GM21423 (cell line): ENCODE results near the gene NTMT2.
A peak's percentile ranks its signal among the peaks of the same experiment; 100 is the strongest.
"Not testable (repeated sequence)": the region's sequence is repeated elsewhere in the genome, so short reads cannot be mapped to it uniquely, and the experiment has no call there.

ENCODE experiments used
- ATAC-seq: cut with Tn5 transposase; IDR thresholded peaks from one replicate; pipeline ENCODE4 v1.9.1; 2021; ENCODE audit warnings: mild to moderate bottlenecking, moderate library complexity; ENCODE audit not compliant: unreplicated experiment

Gene NTMT2

DNA sequence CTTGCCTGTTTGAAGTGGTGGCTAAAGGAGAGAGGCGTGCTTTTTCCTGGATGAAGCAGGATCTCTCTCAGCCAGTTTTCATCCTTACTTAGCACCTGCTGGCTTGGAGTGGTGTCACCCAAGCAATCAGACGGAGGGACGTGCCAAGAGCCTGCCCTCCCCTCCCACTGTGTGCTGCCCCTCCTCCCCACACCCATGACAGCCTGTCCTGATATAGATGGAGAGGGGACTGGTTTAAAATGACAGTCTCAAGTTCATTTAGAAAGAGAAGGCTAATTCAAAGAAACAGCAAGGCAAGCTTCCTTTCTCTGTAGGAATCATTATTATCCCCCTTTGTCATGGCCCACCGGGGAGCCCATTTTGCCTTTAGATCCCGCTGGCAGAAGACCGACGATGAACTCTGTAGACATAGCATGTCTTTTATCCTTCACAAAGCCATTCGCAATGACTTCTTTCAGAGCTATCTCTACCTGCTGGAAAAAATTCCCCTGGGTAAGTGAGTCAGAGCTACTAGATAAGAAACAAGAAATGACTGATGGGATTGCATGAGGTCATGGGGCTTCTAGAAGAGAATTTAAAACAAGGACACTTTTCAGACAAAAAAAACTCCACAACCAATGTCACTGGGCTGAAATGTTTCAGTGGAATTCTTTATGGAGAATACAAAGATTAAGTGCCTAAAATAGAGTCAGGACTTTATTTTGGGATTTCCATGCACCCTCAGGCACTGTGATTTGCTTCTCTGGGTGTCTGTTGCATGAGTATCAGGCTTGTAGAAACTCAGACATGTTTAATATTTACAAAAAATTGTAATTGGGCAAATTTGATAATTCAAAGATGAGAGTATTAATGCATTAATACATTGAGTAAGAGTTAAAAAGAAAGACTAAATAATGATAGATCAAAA is at the start of gene NTMT2:
Gene NTMT2 (plus strand): TSS at position 190 of the 907 bp plus-strand sequence. CDS start 149 bp downstream, at position 339.
- no peak for ATAC-seq

DNA sequence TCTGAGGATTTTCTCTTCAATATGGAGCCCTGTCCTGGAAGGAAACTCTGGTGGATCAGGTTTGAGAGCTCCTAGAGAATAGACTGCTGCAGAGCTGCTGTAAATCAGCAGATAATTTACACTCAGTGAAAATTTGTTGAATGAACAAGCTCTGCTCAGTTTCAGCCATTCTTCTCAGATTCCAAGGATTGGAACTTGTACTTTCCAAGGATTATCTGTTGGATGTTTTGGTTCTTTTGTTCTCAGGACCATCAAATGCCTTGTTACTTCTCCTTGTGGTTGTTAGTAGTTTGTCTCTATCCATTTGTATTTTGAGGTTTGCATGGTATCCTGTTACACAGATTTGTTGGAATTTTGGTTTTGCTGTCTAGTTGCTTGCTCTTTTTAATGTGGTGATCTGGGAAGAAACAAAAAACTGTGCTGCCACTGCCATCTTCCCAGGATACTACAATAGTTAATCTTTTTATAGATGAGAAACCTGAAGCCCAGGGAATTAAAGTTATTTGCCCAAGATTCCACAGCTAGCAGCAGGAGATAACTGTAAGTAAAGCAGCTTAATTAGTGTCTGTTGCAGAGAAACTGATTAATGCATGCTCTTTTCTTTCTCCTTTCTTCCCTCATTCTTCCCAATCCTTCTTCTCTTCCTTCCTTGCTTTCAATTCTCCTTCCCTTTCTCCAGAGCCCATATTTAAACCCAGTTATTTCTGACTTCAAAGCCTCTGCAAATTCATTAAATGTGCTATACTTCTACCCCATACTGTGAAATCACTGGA is 49.6 kb upstream of the NTMT2 start:
- no peak for ATAC-seq

DNA sequence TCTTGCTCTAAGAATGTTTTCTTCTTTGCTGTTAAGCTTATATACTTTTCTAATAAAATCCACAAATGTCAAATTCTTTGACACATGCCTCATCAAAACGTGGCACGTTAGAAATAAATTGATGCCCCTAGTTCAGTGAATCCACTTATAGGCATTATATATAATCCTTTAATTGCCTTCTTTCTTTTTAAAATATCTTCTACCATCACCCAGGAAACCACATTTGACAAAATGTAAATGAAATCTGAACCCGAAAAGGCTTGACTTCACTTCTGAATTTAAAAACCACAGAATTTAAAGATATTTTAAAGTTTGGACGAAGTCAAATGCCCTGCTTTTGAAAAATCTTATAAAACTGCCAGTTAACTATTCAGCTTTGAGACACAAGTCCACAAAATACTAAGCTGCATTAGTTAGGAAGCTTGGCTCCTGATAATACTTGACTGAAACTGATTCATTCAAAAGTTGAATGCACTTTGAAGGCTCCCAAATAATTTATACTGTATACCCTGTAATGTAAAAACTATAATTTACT is 48.9 kb upstream of the NTMT2 start:
- no peak for ATAC-seq

DNA sequence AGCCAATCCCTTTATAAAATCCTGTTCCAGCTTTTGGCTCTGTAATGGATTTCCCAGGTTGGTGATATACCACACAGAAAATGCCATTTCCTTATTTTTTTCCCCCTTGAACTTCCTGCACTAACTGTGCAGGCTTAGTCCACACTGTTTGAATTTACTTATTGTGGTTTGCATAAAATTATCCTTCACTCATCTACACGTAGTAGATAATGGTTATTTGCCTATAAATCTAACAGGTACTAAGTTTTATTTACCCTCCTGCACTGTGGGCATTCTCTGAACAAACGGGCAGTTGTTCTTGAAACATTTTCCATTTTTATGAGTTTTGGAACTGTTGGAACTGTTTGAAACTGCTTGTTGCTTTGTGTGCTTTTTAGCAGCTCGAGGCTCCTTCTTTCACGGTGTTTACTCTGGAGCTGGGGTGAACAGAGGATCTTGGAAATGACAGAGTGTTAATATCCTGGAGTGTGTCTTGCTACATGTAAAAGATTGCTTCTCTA is 48.3 kb upstream of the NTMT2 start:
- no peak for ATAC-seq

DNA sequence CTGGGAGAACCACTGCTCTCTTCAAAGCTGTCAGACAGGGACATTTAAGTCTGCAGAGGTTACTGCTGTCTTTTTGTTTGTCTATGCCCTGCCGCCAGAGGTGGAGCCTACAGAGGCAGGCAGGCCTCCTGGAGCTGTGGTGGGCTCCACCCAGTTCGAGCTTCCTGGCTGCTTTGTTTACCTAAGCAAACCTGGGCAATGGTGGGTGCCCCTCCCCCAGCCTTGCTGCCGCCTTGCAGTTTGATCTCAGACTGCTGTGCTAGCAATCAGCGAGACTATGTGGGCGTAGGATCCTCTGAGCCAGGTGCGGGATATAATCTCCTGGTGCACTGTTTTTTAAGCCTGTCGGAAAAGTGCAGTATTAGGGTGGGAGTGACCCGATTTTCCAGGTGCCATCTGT is 32.6 kb upstream of the NTMT2 start:
- not testable (repeated sequence) for ATAC-seq

DNA sequence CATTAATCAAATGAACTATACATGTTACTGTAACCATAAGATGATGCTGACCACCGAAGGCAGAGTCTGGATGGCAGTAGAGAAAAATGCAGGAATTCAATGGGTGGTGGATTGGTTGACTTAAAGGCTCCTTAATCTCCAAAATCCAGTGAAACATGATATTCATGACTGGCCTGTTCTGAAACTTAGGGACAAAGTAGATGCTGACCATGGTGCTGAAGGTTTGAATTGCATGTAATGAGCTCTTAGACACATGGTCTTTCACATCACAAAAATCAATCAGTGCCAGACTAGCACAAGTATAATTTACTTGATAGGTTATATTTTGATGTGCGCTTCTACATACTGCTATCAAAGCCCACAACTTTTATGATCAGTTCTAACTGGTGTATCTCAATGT is 30.9 kb upstream of the NTMT2 start:
- ATAC-seq = no peak

DNA sequence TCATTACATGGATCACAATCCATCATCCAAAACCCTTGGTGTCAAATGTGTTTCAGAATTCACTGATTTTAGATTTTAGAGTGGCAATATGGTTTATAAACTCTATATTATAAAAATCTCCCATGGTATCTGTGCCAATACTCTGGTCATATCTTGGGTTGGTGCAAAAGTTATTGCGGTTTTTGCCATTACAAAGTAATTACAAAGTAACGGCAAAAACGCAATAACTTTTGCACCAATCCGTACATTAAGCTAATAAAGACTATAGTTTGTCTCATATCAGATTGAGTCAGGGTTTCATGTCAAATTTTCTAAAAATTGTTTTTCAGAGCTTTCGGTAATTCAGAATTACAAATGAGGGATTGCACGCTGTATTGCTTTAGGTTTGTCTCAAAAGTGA is 23.4 kb upstream of the NTMT2 start:
- ATAC-seq = no peak

DNA sequence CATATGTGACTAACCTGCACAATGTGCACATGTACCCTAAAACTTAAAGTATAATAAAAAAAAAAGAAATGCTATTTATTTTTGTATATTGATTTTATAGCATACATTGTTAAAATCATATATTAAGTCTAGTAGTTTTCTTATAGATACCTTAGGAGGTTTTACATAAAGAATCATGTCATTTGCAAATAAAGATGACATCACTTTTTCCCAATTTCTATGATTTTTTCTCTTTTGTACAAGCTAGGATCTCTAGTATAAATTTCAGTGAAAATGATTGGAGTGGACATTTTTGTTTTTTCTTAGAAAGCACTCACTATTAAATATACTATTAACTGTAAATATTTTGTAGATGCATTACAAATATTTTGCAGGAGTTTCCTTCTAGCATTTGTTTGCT is 20.5 kb upstream of the NTMT2 start:
- ATAC-seq = no peak

DNA sequence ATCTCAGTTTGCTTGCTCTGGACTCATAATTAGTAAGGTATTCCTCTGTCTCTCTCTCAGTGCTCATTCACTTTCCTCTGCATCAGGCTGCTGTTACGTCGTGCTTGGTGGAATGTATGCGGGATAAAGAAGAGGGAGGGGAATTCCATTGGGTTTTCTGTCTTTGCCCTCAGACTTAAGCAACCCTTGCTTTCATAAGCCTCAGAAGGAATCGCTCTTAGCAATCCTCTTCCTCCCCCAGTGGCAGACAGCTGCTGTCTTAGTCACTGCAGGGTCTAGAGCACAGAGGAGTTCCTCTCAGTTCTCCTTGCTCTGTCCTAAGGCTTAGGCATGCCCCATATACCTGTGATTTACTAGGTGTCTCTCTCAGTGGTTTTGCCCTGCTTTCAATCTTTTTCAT is 19.1 kb upstream of the NTMT2 start:
- ATAC-seq = peak; percentile 99

DNA sequence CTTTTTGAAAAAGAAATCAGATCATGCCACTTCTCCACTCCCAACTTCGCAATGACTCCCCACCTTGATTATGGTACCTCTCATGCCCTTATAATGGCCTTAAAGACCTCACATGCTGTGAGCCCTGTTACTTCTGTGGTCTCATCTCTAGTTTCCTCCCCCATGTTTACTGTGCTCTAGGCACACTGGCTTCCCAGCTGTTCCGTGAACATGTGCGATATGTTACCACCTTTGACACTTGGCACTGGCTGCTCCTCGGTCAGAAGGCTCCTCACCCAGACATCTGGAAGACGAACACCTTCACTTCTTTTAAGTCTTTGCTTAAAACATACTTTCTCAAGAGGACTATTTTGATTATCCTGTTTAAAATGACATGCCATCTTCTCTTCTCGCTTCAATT is 14.3 kb upstream of the NTMT2 start:
- no peak for ATAC-seq

DNA sequence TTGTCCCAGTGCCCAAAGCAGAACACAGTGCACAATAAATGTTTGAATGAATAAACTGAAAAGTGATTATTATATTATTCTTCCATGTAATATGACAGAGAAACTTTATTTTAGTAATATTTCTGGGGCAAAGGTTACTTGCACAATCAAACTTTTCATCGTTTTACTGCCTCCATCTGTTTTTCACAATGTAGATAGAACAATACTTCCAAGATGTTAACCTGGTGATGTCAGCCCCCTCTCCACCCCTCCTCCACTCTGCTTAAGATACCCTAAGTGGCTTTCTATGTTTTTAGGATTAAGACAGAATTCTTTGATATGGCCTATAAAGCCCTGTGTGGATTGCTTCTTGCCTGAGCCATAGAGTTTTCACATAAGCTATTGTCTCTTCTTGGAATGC is 13.8 kb upstream of the NTMT2 start:
- no peak for ATAC-seq

DNA sequence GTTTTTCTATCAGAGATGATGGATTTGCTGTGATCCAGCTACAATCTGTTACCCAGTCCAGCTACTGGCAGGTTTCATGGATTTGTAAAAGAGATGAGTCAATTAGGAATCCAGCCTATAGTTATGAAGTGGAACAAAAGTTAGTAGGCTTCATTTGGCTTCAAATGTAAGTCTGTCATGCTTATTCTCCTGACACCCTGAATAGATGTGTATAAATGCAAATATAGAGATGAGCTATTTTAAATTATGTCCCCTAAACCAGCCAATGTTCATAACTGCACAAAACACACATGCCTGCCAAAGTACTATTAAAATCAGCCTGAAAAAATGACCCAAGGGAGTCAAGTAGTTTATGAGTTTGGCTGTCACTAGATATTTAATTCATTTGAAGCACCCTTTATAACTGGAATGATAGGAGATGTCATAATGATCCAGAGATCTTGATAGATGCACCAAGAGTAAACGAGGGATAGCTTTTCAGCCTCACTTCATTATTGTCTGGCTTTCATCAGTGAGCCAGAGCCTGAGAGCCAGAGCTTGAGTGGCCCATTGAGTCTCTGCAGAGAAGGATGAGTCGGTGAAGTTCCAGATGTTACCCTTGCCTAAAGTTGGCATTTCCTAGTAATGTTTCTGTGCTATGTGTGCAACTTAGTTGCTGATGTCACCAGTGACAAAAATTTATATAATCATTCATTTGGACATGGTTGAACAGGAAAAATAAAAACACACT is 11.8 kb upstream of the NTMT2 start:
- ATAC-seq = no peak

DNA sequence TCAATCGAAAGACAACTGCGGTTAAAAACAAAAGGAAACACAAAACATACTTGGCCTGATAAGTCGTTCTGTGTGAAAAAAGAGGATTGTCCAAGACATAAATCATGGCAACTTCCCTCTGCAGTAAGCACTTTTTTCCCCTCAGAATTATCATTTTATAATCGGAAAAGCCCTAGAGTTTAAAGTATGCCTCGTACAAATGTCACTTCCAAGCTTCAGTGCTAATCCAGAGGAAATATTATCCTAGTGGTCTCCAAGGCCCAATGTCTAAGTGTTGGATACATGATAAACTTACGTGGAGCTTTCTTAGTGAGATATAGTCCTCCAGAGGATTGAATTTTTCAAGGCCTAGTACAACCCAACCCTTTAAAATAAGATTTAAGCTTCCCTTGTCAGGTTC is 11.2 kb upstream of the NTMT2 start:
- ATAC-seq = no peak

DNA sequence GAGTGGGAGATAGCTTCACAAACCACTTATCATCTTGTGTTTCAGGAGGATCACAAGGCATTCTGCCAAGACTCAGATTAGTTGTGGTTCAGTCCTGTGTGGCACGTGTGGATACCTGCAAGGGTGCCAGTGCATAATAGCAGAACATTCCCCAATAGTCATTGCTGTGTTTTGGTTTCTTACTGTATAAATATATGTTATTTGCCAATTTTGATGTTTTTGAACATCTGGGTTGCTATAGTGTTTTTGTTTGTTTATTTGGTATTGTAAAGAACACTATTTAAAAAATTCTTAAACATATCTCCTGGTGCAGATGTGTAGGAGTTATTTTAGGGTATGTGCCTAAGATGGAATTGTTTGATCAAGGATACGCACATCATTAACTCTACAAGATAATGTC is 5.4 kb upstream of the NTMT2 start:
- ATAC-seq = no peak

DNA sequence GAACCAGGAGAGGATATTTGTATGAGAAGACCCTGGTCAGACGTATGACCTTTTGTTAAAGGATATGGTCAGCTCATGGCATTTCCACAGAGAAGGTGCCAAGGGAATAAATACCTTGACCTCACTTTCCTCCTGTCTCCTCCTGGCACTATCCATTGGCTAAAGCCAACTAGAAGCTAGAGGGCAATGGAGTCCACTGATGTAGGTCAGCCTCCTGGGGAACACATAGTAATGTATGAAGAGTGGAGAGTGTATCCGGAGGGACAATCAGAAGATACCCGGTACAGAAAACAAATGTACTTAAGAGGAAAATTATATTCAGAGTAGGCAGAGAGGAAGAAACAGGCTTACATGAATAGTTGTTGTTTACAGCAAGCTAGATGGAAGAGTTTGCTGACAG is 698 bp upstream of the NTMT2 start:
- ATAC-seq = no peak

DNA sequence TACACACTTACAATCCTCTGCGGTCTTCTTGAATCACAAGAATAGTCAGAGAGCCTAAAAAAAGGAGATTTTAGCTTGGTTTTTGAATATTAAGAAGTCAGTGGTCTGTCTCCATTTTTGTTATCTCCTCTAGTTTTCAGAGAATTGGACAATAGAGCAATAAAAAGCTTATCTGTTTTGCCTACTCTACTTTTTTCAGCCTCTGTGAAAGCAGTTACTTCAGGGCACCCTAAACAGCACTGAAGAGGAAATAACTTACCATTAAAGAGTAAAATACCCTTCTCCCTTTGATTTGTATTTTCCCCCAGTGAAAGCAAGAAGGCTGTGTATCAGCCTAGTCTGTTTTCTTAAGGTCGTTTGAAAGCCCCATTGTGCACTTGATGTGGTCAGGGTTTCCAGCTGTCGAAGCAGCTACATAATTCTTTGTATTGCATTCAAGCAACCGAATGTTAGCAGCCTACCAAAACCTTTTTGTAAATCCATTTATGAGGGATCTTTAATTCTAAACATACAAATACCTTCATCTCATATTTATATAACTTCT is 1.0 kb downstream of the NTMT2 start:
- ATAC-seq = no peak

DNA sequence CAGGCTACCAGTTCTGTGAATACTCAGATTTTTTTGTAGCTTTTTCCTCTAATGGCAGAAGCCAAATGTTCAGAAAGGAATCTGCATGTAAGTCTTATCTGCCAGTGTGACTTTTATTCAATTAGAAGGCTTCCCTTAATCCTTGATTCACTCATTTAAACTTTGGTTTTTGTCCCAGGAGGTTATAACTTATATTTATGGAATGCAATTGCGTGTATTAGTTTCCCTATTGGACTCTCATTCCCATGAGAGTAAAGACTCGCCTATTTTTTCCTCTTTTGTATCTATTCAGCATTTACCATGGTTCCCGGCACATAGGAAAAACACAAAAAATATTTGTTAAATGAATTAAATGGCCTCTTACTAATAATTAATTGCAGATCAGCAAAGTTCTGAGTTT is 3.5 kb downstream of the NTMT2 start:
- ATAC-seq = no peak

DNA sequence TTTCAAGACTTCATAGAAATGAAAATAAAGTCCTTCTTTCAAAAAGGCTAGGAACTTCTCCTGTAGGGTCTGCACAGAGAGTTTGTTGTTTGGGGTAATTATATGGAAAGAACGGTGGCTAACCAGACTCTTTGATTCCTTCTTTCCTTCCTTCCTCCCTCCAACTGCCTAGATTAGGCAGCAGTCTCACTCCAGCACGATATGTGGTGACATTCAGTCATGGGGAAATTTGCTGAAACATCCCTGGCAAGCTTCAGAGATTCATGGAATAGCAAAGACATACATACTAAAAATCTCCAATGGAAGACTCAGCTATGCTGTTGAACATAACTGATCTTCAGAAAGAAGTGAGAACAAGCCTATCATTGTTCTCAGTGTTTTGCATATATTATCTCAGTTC is 4.3 kb downstream of the NTMT2 start:
- no peak for ATAC-seq

DNA sequence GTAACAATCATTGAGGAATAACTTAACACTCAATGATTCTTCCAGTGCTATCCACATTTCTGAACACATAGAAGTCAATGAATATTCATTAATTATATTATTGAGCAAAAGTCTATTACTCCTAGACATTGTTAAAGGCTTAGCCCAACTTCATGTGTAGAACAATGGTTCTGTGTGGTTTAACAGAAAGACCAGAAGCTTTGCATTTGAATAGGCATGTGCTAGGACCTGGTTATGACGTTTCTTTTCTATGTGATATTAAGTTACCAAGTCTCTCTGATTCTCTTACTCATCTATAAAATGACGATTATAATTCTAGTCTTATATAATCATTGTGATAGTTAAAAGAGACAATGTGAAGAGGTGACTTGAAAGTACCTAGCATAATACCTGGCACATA is 5.2 kb downstream of the NTMT2 start:
- no peak for ATAC-seq

DNA sequence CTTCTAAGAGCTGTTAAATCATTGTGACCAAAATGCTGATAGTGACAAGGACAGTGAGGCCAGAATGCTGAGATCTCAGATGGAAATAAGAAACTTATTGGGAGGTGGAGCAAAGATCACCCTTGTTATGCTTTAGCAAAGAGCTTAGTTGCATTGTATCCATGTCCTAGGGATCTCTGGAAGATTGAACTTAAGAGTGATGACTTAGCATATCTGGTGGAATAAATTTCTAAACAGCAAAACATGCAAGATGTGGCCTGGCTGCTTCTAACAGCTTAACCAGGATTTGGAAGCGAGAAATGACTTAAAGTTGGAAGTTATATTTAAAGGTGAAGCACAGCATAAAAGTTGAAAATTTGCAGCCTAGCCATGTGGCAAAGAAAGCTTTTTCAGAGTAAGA is 7.7 kb downstream of the NTMT2 start:
- no peak for ATAC-seq

DNA sequence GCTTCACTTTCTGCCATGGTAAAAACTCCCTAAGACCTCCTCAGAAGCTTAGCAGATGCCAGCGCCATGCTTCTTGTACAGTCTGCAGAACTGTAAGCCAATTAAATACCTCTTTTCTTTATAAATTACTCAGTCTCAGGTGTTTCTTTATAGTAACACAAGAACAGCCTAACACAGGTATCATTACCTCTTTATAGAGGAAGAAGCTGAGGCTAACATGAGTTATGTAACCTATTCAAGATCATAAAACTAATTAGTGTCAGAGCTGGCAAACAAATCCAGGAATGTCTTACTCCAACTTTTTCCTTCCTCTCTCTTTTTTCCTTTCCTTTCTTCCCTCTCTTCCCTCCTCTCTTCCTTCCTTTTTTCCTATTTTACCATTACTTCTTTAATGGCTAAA is 9.3 kb downstream of the NTMT2 start:
- no peak for ATAC-seq
